IPS DF 4.7 (cell line): Measurements from ENCODE around the gene GPN2.
"Not testable (repeated sequence)": the region's sequence is repeated elsewhere in the genome, so short reads cannot be mapped to it uniquely, and the experiment has no call there.

Experiments used
- DNase-seq: peaks from one replicate; pipeline ENCODE4 v3.0.0-alpha.2; 2013; ENCODE audit warnings: low spot score; ENCODE audit errors: extremely low read depth

Gene GPN2

GRCh38 chr1:26858160-26858559, 31.9 kb downstream of the GPN2 start:
- no peak for DNase-seq

DNA sequence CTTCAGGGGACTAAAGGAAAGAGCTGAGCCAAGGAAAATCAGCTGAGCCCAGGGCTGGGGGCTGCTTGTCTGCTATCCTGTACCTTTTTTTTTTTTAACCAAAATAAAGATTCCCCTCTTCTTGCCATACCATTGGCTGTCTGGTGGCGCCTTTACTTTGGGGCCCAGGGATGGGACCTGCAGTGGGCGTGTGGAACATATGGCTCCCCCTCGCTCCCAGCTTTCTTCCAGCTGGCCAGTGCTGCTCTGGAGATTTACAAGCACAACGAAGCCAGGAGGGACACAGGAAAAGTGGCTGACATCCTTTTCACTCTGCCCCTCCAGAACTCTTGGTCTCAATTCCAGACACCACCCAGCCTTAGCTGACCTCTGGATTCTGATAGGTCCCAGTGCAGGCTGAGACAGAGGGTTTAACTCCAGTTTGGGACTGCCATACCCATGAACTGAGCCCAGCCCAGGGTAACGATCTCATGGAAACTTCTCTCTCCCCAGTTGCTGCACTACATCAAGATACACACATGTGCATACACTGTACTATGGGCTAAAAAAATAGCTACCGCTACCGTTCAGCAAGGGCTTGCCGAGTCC, 32.5 kb downstream of the GPN2 start:
- no peak for DNase-seq

DNA sequence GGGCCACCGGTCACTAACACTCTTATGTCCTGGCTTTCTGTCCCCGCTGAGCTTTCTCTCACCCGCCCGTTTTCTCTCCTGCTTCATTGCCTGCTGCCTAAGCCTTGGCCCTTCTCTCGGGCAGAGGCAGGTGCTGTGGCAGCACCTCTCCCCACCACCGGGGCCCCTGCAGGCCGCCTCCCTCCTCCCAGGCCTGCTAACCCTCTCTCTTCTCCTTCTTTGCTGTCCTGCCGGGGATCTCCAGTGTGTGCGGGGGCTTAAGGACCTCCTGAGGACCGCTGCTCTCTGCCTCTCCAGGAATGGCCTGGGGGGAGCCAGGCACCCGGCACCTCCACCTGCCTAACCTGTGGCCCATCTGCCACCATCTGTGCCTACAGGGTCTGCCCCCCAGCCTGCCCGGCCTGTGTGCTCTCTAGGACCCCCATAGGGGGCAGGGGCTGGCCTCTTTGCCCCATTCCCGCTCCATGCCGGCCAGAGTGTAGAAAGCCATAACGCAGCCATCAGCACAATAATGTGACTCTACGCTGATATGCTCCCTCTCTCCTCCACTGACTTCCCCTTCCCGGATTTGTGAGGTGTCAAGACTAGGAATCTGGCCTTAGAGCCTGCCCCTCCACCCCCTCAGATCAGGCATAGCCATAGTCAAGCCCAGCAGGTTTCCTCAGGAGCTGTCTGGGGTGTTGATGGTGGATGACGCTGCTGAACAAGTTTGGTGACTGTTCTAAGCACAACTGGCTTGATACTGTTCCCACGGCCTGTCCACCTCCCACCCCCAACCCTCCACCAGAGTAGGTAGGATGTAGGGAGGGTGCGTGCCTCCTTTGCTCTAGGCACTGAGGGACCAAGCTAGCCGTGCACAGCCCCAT, 33.2 kb downstream of the GPN2 start:
- no peak for DNase-seq

GRCh38 chr1:26856181-26856580, 33.9 kb downstream of the GPN2 start:
- no peak for DNase-seq

GRCh38 chr1:26855636-26856035, 34.4 kb downstream of the GPN2 start:
- DNase-seq, result no peak

GRCh38 chr1:26854906-26855305, 35.2 kb downstream of the GPN2 start:
- no peak for DNase-seq

GRCh38 chr1:26853600-26853999, 36.5 kb downstream of the GPN2 start:
- DNase-seq, result no peak

GRCh38 chr1:26853156-26853555, 36.9 kb downstream of the GPN2 start:
- DNase-seq, result no peak

DNA sequence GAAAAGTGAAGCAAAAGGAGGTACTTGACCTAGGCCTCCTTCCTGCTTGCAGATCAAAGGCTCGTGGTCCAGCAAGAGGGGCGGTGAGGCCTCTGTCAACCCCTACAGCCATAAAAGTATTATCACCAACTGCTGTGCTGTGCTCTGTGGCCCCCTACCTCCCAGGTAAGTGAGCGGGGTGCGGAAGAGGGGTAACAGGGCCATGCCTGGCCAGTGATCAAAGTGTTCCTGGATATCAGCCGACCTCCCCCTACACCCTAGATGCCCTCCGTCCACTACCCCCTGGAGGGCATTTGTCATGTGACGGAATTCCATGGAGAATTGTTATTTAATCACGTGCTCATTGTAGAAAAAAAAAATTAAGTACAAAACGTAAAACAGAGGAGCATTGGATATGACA, 37.4 kb downstream of the GPN2 start:
- DNase-seq, result no peak

DNA sequence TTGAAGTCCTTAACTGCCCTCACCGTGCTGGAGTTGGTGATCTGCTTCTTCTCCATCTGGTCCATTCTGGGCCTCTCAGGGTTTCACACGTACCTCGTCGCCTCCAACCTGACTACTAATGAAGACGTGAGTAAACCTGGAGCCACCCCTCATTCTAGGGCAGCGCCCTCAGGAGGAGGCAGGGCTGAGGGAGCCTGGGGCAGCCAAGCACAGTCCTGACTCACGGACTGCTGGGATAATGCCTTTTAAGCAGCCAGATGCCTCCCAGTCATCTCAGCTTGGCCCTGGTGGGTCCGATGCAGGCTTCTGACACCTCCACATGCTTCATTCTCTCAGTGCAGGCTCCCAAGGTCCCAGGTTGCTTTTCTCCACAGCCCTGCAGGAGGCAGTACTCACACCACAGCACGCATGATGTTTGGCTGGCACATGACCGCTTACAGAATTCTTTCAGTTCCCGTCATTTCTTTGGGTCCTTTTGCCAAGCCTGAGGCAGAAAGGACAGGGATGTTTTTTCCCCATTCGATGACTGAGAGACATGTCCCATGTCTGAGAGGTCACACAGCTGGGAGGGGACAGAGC, 38.9 kb downstream of the GPN2 start:
- no peak for DNase-seq

DNA sequence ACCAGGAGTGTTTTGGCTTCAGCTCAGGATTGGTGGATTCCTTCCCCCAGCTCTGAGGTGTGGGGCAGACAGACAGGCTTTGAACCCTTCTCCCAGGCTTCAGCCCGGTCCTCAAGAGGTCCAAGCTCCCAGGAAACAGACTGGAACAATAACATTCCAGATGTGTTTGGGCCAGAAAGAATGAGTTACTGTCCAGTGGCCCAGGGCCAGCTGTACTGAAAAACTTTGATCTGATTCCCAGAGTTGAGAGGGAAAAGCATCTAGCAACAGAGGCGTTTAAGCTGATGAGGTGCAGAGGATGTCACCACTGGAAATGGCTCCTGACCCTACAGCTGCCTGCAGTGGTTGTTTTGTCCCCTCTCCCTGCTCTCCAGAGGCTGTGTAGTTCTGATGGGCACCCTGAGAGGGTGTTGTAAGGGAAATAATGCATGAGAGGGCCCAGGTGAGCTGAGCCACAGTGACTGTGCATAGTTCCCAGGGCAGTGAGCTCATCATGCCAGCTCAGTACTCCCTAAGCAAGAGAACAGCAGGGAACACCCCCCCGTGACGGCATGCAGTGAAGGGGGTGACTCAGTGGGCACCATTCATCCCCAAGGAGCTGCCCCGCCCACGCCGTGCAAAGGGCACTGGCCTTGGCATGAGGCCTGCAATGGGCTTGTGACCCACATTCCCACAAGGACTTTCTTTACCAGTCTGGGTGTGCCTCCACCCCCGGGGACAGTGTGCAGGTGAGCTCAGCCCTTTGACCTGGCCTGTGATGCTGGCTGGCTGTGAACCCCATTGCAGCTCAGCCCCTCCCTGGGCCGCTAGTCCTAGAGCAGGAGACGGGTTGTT, 40.9 kb downstream of the GPN2 start:
- DNase-seq, result no peak

GRCh38 chr1:26848499-26848898, 41.6 kb downstream of the GPN2 start:
- DNase-seq, result no peak

- DNase-seq, result not testable (repeated sequence)
Measured at GRCh38 chr1:26847826-26848225, 42.3 kb downstream of the GPN2 start.

DNA sequence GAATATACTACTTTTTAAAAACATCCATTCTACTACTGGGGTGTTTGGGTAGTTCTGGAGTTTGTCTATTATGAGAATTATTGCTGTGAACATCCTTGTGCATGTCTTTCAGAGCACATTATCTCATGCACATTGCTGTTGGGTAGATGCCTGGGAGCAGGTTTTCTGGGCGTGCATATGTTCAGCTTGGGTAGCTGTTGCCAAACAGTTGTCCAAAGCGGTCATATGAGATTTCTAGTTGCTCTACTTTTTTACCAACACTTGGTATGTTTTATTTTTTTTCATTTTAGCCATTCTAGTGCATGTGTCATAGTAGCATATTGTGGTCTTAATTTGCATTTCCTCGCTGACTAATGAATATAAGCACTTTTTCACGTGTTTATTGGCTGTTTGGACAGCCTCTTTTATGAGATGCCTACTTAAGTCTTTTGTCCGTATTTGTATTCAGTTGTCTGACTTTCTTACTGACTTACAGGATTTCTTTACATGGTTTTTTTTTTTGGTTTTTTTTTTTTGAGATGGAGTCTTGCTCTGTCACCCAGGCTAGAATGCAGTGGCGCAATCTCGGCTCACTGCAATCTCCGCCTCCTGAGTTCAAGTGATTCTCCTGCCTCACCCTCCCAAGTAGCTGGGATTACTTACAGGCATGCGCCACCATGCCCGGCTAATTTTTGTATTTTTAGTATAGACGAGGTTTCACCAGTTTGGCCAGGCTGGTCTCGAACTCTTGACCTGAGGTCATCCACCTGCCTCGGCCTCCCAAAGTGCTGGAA, 45.5 kb downstream of the GPN2 start:
- DNase-seq, result no peak

DNA sequence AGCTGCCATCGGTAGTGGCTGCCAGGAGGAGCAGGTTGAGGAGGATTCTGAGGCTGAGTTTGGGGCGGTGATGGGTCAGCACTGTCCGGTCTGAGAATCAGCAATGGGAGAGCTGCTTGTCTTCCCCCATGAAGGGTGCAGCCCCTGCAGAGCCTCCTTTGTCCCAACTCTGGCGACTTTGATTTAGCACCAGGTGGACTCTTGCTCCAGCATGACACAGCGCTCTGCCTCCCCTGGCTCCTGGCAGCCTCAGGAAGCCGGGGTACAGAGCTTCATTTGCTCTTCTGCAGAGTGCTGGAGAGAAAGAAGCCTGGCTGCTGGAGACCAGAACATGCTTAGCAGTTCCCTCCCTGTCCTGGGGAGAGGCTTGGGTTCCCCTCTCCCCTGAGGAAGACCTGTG, 50.3 kb downstream of the GPN2 start:
- no peak for DNase-seq

- no peak for DNase-seq
Measured at GRCh38 chr1:26839339-26839722, 50.8 kb downstream of the GPN2 start.

DNA sequence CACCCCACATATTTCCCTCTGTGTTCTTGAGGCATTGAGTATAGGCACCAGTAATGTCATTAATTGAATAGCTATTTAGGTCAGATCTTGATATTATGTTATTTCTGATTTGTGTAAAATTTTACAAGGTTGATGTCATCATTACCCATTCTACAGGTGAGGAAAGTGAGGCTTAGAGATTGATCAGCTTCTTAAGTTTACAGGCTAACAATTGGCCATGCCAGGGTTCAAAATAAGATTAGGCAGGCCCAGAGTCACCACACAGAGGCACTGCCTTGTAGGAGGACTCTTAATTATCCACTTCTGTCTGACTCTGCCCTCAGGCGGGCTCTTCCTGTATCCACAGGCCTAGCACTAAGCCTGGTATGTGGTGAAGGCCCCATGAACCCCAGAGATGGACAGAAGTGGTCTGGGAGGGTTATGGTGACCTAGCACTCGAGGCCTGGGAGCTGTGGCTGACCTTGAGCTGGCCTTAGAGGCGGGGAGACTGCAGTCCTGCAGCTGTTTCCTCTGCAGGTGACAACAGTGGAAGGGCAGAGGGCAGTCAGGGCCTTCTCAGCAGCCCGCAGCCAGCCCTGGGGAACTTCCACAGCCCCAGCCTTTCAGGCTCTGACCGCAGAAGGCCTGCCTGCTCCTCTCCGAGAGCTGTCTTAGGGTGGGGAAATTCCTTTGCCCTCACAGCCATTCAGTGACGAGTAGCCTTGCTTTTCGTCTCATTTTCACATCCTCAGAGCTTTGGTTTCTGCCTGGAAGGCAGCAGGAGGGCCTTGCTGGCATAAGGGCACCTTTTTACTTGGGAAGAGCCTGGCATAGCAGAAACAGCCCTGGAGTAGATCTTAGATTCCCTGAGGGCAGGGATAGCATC, 51.4 kb downstream of the GPN2 start:
- no peak for DNase-seq

- not testable (repeated sequence) for DNase-seq
Measured at GRCh38 chr1:26837665-26838064, 52.4 kb downstream of the GPN2 start.

DNA sequence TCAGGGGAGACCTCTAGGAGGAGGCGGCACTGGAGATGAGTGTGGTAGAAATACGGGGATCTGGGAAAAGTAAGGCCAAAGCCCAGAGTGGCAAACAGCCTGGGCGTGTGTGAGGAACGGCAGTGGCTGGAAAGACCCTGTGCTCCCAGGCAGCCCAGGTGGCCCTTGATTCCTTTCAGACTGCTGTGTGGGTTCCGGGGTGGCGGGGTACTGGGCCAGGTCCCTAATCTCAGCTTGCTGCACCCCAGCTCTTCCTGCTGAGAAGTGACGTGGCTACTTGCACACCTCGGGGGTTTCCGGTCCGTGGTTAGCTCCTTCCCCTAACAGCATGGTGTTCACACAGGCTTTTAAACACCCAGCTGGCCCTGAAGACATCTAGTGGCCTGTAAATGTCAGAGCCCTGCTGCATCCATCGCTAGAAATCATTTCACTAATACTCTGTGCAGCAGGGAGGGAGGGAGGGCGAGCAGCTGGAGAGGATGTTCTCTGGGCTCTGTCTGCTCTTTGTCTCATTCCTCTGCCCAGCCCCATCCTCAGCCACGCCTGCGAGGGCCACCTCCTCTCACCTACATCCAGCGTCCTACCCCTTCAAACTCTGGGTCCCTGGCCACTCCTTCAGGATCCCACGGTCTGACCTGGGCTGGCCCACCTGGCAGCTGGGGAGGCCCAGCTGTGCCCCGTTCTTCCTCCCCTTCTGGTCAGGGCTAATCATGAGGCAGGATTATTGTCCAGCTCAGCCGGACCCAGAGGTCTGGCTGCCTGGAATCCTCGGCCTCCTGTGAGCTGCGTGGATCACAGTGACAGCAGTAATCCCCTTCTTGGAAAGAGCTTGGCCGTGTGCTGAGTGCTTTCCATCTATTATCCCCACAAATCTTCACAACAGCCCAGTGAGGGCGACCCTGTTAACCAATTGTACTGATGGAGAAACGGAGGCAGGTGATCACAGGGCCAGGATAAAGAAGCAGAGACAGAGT, 56.4 kb downstream of the GPN2 start:
- no peak for DNase-seq
